Measurements from ENCODE around the gene NUFIP2. TPM values are rescaled to one million over a fixed set of nuclear protein-coding genes. Genes with fewer than 3 reads are reported as not detected.
"Not testable (repeated sequence)": the region's sequence is repeated elsewhere in the genome, so short reads cannot be mapped to it uniquely, and the experiment has no call there.

NUFIP2 gene
- total RNA-seq, 2 donors from 2014 or later: 92.9 to 104 TPM

DNA sequence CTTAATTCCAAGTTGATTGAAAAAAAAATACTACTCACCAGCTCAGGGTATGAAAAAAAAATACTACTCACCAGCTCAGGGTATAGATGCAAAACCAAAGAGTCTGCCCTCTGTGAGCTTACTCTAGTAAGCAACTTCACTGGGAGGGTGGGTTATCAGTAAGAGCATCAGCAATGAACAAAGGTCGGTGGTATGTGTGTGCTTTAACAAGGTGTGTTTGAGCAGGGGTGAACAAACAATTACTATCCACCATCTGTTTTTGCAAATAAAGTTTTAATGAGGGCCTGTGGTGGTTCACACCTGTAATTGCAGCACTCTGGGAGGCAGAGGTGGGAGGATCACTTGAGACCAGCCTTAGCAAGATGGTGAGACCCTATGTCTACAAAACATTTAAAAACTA is 20.0 kb downstream of the NUFIP2 start:
- Mint-ChIP-seq H3K27me3 (ENCODE audit: insufficient read depth) (no peaks in the 10 kb centered on the region), H3K27ac (peak overlapping the region; percentile 47), H3K36me3 (ENCODE audit: low read depth) (peaks cover 83% of the 10 kb centered on the region), H3K9me3 (peaks cover 3% of the 10 kb centered on the region), H3K4me1 (peaks cover 28% of the 10 kb centered on the region), H3K4me3 (no peak overlapping the region)
- H3K36me3 ChIP-seq (ENCODE audit: control insufficient read depth, insufficient read depth, low read length): peaks cover 86% of the 10 kb centered on the region
- no peak overlapping the region for H3K4me3 ChIP-seq (ENCODE audit: low read length)
- H3K9ac ChIP-seq (ENCODE audit: extremely low read depth, low read length, poor library complexity, severe bottlenecking): no peak overlapping the region
- no peak overlapping the region for H3K27ac ChIP-seq (ENCODE audit: low read depth, low read length)
- no peak for DNase-seq
- TF ChIP-seq, protein P1, sequence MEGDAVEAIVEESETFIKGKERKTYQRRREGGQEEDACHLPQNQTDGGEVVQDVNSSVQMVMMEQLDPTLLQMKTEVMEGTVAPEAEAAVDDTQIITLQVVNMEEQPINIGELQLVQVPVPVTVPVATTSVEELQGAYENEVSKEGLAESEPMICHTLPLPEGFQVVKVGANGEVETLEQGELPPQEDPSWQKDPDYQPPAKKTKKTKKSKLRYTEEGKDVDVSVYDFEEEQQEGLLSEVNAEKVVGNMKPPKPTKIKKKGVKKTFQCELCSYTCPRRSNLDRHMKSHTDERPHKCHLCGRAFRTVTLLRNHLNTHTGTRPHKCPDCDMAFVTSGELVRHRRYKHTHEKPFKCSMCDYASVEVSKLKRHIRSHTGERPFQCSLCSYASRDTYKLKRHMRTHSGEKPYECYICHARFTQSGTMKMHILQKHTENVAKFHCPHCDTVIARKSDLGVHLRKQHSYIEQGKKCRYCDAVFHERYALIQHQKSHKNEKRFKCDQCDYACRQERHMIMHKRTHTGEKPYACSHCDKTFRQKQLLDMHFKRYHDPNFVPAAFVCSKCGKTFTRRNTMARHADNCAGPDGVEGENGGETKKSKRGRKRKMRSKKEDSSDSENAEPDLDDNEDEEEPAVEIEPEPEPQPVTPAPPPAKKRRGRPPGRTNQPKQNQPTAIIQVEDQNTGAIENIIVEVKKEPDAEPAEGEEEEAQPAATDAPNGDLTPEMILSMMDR (conservative IDR thresholded peaks at IDR 0.05): no peak
- H3K9me3 ChIP-seq (ENCODE audit: control insufficient read depth, low read length): peaks cover 17% of the 10 kb centered on the region
- WGBS, 2 experiments (ENCODE audit: insufficient coverage in 1 of 2, insufficient read length in 1 of 2): 88% methylated on average over 1 of the region's 1 CpG; no CpG with 5 or more reads in 1 of the 2 experiments
- H3K4me1 ChIP-seq (ENCODE audit: control insufficient read depth, insufficient read depth, low read length): no peaks in the 10 kb centered on the region
- H3K27me3 ChIP-seq (ENCODE audit: control insufficient read depth, insufficient read depth, low read length, poor library complexity, severe bottlenecking): no peaks in the 10 kb centered on the region

DNA sequence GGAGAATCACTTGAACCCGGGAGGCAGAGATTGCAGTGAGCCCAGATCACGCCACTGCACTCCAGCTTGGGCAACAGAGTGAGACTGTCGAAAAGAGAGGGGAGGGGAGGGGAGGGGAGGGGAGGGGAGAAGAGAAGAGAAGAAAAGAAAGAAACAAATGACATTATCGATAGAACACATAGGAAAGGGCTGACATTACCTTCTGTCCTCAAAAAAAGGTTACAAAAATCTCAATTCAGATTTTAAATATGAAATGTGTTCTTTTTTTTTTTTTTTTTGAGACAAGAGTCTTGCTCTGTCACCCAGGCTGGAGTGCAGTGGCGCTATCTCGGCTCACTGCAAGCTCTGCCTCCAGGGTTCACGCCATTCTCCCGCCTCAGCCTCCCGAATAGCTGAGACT is 22.0 kb downstream of the NUFIP2 start:
- H3K4me1 ChIP-seq (ENCODE audit: control insufficient read depth, insufficient read depth, low read length); H3K27me3 ChIP-seq (ENCODE audit: control insufficient read depth, insufficient read depth, low read length, poor library complexity, severe bottlenecking); H3K4me3 ChIP-seq (ENCODE audit: low read length); DNase-seq; H3K9me3 Mint-ChIP-seq; H3K9me3 ChIP-seq (ENCODE audit: control insufficient read depth, low read length); H3K27ac Mint-ChIP-seq; H3K9ac ChIP-seq (ENCODE audit: extremely low read depth, low read length, poor library complexity, severe bottlenecking); H3K27ac ChIP-seq (ENCODE audit: low read depth, low read length); H3K4me3 Mint-ChIP-seq; H3K27me3 Mint-ChIP-seq (ENCODE audit: insufficient read depth): not testable (repeated sequence)
- WGBS, 2 experiments (ENCODE audit: insufficient coverage in 1 of 2, insufficient read length in 1 of 2): 99 to 100% methylated on average over 3 to 6 of the region's 9 CpGs
- peaks cover 76% of the 10 kb centered on the region for H3K36me3 Mint-ChIP-seq (ENCODE audit: low read depth)
- H3K36me3 ChIP-seq (ENCODE audit: control insufficient read depth, insufficient read depth, low read length): peaks cover 84% of the 10 kb centered on the region
- H3K4me1 Mint-ChIP-seq: peaks cover 18% of the 10 kb centered on the region

- no peaks in the 10 kb centered on the region for H3K9me3 ChIP-seq (ENCODE audit: control insufficient read depth, low read length)
- no peak overlapping the region for H3K4me3 ChIP-seq (ENCODE audit: low read length)
- H3K36me3 ChIP-seq (ENCODE audit: control insufficient read depth, insufficient read depth, low read length): peaks cover 90% of the 10 kb centered on the region
- no peaks in the 10 kb centered on the region for H3K27me3 Mint-ChIP-seq (ENCODE audit: insufficient read depth)
- no peaks in the 10 kb centered on the region for H3K27me3 ChIP-seq (ENCODE audit: control insufficient read depth, insufficient read depth, low read length, poor library complexity, severe bottlenecking)
- 95 to 100% methylated on average over 3 to 4 of the region's 5 CpGs for whole genome bisulfite sequencing, 2 experiments (ENCODE audit: insufficient coverage in 1 of 2, insufficient read length in 1 of 2)
- H3K27ac Mint-ChIP-seq: no peak overlapping the region
- DNase-seq: no peak
- no peak overlapping the region for H3K27ac ChIP-seq (ENCODE audit: low read depth, low read length)
- TF ChIP-seq, protein P1 (conservative IDR thresholded peaks at IDR 0.05): no peak
- no peaks in the 10 kb centered on the region for H3K9me3 Mint-ChIP-seq
- H3K36me3 Mint-ChIP-seq (ENCODE audit: low read depth): peaks cover 72% of the 10 kb centered on the region
- no peak overlapping the region for H3K9ac ChIP-seq (ENCODE audit: extremely low read depth, low read length, poor library complexity, severe bottlenecking)
- no peak overlapping the region for H3K4me3 Mint-ChIP-seq
- H3K4me1 ChIP-seq (ENCODE audit: control insufficient read depth, insufficient read depth, low read length): no peaks in the 10 kb centered on the region
- peaks cover 10% of the 10 kb centered on the region for H3K4me1 Mint-ChIP-seq
Measured at GRCh38 chr17:29263916-29264315, 30.0 kb downstream of the NUFIP2 start.

GRCh38 chr17:29257756-29258155 is 36.2 kb downstream of the NUFIP2 start:
- no peak for DNase-seq
- H3K4me1 ChIP-seq (ENCODE audit: control insufficient read depth, insufficient read depth, low read length): no peaks in the 10 kb centered on the region
- no peaks in the 10 kb centered on the region for H3K9me3 ChIP-seq (ENCODE audit: control insufficient read depth, low read length)
- H3K4me3 ChIP-seq (ENCODE audit: low read length): no peak overlapping the region
- H3K27ac Mint-ChIP-seq: peak overlapping the region; percentile 32
- peaks cover 35% of the 10 kb centered on the region for H3K36me3 Mint-ChIP-seq (ENCODE audit: low read depth)
- H3K9ac ChIP-seq (ENCODE audit: extremely low read depth, low read length, poor library complexity, severe bottlenecking): no peak overlapping the region
- H3K27ac ChIP-seq (ENCODE audit: low read depth, low read length): no peak overlapping the region
- 90 to 100% methylated on average over 1 to 2 of the region's 3 CpGs for WGBS, 2 experiments (ENCODE audit: insufficient coverage in 1 of 2, insufficient read length in 1 of 2)
- peaks cover 23% of the 10 kb centered on the region for H3K4me1 Mint-ChIP-seq
- H3K4me3 Mint-ChIP-seq: no peak overlapping the region
- peaks cover 55% of the 10 kb centered on the region for H3K36me3 ChIP-seq (ENCODE audit: control insufficient read depth, insufficient read depth, low read length)
- no peaks in the 10 kb centered on the region for H3K27me3 Mint-ChIP-seq (ENCODE audit: insufficient read depth)
- H3K27me3 ChIP-seq (ENCODE audit: control insufficient read depth, insufficient read depth, low read length, poor library complexity, severe bottlenecking): no peaks in the 10 kb centered on the region
- no peaks in the 10 kb centered on the region for H3K9me3 Mint-ChIP-seq
- TF ChIP-seq, protein P1 (conservative IDR thresholded peaks at IDR 0.05): no peak
